GM21515 (cell line): ENCODE measurements around the gene VLDLR.

Experiments used
- ATAC-seq: cut with Tn5 transposase; IDR thresholded peaks from one replicate; pipeline ENCODE4 v1.9.1; 2021; ENCODE audit not compliant: unreplicated experiment

VLDLR gene

DNA sequence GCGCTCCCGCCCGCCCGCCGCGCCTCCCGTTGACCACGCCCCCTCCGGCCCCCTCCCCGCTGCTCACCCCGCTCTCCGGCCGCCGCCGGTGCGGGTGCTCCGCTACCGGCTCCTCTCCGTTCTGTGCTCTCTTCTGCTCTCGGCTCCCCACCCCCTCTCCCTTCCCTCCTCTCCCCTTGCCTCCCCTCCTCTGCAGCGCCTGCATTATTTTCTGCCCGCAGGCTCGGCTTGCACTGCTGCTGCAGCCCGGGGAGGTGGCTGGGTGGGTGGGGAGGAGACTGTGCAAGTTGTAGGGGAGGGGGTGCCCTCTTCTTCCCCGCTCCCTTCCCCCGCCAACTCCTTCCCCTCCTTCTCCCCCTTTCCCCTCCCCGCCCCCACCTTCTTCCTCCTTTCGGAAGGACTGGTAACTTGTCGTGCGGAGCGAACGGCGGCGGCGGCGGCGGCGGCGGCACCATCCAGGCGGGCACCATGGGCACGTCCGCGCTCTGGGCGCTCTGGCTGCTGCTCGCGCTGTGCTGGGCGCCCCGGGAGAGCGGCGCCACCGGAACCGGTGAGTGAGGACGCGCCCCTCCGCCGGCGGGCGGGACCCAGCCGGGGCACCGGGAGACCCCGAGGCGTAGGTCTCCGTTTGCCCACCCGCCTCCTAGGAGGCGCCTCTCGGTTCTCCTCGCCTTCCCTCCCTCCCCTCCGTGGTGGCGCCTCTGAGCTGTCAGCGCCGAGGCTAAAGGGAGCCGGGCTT lies at the start of gene VLDLR:
Gene VLDLR, plus strand, starts transcription at position 66 of the 739 bp plus-strand sequence. Its CDS starts 403 bp downstream, at position 469.
- no peak for ATAC-seq

DNA sequence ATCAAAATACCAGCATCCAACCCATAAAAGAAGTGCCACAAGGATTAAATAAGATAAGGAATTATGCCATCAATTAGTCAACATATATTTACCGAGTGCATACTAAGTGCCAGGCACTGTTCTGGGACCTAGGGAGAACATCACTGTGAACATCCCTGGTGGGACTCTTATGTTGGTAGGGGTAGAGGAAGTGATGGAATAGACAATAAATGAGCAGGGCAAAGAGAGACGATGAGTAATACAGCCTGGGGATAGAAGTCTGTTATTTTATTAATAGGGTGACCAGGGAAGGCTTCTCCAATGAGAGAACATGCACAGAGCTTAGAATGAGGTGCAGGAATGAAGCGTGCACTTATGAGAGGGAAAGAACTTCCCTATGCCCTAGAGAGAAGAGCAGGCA lies 47.4 kb upstream of the VLDLR start:
- no peak for ATAC-seq

DNA sequence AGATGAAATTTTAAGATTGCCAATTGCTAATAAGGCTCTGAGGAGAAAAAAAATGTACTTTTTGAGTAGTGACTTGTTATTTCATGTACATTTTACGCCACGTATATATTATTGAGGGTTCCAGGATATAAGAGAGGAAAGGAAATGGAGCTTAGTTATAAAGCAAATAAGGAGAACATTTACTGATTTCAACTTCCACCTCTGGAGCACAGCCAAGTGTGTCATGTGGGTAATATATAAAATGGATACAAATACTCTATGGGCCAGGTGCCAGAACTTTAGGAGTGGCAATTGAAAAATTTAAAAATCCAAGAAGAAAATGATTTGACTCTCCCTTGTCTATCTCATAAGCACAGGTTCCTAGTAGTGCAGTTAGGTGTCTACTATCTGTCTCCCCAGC lies 45.0 kb upstream of the VLDLR start:
- ATAC-seq: no peak

DNA sequence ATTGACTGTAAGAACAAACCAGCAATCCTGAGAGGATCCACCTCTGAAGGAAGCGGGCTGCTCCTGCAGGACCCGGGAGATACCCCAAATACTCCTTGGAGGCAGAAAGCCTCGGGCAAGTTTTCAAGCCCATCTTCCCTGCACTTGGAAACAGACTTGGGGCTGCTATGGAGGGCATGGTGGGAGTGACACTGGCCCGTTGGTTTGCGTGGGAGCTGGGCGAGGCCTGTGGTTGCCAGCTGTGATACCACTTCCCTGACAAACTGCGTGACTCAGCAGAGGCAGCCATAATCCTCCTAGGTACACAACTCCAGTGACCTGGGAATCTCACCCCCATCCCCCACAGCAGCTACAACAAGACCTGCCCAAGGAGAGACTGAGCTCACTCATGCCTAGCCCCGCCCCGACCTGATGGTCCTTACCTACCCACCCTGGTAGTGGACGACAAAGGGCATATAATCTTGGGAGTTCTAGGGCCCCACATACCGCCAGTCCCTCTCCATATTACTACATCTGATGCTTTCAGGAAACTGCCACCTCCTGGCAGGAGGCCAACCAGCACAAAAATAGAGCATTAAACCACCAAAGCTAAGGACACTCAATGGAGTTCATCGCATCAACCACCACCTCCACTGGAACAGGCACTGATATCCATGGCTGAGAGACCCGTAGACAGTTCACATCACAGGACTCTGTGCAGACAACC lies 38.1 kb upstream of the VLDLR start:
- no peak for ATAC-seq

DNA sequence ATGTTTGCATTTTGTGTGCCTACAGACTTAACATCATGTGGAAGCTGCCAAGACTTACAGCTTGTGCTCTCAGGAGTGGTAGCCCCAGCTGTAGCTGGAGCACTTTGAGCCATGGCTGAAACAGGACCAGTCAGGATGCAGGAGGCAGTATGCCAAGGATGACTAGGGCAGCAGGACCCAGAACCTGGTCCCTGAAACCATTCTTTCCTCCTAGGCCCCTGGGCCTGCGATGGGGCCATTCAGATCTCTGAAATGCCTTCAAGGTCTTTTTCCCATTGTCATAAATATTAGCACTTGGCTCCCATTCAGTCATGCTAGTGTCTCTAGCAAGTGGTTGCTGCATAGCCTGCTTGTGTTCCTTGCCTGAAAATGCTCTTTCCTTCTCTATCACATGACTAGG lies 29.6 kb upstream of the VLDLR start:
- no peak for ATAC-seq

DNA sequence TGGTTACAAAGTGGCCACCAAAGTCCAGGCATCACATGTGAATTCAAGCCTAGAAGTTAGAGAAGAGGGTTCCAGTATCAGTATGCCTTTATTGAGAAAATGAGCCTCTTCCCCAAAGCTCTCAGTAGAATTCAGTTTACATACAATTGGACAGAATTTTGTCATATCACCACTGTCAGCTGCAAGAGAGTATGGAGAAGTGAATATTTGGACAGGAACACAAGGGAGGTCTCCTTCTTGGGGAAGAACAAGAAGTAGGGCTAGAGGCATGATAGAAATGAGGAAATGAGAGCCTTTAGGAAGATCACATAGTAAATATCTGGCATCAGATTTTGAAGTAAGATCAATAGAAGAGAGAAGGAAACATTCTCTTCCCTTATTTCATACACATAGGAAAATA lies 27.8 kb upstream of the VLDLR start:
- ATAC-seq: no peak

DNA sequence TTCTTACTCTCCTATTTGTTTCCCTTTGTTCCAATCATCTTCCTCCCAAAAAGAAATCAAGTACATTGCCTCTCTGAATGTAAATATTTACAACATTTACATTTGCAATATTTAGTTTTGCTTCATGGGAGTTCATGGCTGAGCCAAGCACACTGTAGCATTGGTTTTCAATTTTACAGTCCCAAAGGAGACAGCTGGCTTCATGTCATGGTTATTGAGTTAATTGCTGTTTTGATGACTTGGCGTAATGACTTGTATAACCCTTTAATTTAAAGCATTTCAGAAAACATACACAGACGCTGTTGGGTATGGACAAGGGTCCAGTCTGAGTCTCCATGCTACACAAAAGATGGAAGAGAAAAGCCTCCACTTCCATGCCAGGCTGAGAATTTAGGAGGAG lies 25.6 kb upstream of the VLDLR start:
- no peak for ATAC-seq

DNA sequence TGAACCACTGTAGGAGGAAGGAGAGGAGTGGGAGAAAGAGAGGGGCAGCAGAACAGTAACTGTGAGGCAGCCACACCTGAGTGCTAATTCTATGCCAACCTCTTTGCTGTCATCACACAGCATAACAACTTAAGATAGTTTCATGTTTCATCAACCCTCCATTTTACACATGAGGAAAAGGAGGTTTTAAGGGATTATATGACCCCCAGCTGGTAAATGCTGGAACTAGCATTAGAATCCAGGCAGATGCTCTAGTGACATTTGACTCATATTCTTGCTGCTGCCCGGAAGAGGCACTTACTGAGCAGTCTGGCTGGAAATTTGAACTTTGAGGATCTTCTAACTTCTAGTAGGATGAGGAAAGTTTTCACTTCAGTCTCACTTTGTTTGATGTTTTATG lies 24.1 kb upstream of the VLDLR start:
- ATAC-seq: no peak

DNA sequence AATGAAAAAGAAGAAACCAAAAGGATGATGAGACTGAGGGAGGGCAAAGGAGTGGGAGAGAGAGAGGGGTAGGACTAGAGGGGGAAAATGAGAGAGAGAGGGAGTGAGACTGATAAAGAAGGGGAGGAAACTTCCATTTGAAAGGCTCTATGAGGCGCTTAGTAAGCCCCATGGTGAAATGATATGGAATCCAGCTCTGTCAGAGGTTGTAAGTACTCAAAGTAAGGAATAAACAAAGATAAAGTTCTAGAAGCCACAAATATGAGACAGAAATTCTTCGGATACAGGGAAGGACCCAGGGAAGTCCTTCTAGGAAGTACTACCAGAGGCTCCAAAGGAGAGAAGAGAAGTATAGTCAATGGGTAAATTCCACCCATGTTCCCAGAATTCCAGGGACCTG lies 21.7 kb upstream of the VLDLR start:
- no peak for ATAC-seq

DNA sequence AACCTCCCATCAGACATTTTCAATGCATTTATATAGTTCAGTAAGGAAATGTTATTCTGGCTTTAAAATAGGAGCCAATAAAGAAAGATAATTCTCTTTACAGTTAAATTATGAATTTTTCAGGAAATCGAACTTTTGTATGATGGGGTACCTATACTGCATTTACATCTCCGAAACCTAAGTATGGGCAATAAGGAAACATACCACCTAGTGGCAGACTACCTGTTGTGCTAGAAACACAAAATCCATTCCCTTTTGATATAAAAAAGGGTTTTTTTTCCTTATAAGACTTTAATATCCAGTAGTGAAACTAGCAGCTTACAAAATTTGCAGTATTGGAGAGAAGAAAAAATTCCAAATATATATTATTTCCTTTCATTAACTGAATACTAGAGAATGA lies 21.3 kb upstream of the VLDLR start:
- ATAC-seq: no peak

DNA sequence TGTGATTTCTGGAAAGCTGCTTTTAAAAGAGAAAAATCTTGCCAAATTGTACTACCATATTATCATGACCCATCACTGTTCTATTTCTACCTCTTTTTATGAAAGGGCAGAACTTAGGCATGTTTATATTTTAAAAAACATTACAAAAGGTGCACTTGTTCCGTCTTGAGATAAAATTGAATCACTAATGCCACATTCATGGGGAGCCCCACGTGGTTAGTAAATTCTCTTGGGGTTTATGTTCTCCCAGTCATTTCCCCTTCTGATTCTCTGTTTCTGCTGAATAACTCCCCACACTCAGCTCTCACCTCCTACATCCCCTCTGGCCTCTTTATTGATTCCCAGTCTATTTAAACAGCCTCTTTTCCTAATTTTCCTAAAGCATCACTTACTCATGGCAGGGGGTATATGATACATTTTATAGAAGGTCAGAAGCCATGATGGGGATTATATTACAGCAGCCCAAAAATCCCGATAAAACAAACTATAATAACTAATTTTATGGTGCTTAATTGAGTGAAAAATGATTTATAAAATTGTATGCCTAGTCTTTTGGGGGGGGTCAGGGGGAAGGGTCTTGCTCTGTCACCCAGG lies 19.7 kb upstream of the VLDLR start:
- no peak for ATAC-seq

DNA sequence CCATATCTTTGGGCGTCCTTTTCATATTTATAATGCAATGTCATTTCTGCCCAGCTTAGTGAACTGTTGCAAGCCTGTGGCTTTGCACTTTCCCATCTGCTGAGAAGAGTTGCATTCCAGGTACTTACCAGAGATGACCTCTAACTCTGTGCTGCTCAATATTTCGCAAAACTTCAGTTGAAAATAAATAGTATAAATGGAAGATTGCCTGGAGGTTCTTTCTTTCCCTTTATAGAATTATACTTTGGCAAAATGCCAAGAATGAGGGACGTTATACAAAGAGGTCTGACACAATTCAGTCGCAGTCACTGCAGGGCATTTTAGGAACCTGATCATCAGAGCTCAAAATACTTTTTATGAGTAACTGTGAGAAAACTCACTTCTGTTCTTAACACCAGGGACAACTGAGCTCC lies 18.9 kb upstream of the VLDLR start:
- ATAC-seq: no peak

DNA sequence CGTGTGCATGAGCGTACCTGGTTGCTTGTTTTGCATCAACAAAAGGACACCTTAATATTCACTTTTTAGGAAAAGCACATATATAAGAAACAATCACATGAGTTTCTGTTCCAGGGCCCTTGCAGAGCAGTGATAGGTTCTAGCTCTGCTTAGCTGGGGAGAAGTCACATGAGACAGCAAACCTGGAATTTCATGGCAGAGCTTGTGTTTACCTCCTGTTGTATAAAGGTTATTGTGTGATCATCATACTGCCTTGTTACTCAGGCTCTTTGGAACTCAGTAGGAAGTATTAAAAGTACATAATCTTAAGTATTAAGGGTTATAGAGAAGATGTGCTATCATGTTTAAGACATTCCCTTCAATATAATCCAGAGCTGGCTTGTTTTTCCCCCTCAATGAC lies 18.0 kb upstream of the VLDLR start:
- ATAC-seq: no peak

DNA sequence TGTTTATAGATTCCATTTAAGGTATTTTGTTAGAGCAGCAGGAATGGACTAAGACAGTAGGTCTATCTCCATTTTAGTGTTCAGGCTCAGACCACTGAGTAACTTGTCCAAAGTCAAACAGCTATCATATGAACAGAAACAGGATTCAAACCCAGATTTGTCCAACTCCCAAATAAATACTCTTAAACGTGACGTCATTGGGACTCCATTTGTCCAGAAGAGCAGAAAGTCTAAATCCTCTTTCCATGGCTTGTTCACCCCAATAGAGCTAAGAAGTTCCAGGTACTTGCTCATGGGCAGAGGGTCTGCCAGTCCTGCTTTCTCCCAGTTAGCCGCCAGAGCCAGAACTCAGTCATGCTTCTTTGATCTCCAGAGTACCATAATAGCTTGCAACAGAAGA lies 16.3 kb upstream of the VLDLR start:
- ATAC-seq: no peak

DNA sequence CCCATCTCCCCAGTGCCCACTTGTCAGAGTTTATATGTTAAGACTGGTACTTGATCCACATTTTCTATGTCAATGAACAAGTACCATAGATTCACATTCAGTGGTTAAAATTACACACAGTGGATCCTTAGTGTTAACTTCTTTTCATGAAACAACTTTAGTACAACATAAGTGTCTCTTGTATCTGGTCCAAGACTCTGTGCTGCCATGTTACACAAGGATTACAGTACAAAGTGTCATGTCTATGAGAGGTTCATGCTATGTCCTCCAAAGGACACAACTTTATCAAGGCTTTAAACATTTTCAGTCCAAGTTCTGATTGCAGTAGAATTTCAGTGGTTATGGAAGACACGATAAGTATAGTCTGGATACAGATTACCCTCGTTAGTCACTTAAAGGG lies 13.3 kb upstream of the VLDLR start:
- ATAC-seq: no peak

DNA sequence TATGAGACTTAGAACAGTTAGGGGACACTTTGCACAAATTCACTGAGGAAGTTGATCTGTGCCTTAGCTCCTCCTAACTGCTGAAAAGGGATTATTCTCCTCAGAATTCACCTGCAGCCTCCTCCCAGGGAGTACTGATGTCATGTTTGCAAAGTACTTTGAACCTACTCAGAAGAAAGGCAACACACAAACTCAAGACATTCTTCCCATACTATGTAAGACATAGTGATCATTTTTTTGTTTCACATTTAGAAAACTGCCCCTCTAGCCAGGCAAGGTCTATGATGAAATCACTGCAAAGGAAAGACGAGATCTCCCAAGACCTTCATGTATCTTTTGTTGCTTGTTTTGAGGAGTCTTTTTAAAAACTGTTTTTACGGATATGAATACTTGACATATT lies 10.6 kb upstream of the VLDLR start:
- ATAC-seq: no peak

DNA sequence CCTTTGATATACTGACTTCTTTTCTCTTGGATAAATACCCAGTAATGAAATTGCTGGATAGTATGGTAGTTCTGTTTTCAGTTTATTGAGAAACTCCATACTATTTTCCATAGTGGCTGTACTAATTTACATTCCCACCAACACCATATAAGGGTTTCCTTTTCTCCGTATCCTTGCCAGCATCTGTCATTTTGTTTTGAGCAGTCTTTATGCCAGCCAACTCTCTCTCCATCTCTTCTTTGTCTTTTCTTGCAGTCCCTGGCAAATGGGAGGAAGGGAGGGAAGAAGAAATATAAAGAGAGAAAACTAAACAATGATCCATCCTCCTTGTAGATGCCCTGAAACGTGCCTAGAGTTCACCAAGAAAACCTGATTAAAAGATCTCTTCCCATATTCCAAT lies 9.6 kb upstream of the VLDLR start:
- ATAC-seq: no peak

DNA sequence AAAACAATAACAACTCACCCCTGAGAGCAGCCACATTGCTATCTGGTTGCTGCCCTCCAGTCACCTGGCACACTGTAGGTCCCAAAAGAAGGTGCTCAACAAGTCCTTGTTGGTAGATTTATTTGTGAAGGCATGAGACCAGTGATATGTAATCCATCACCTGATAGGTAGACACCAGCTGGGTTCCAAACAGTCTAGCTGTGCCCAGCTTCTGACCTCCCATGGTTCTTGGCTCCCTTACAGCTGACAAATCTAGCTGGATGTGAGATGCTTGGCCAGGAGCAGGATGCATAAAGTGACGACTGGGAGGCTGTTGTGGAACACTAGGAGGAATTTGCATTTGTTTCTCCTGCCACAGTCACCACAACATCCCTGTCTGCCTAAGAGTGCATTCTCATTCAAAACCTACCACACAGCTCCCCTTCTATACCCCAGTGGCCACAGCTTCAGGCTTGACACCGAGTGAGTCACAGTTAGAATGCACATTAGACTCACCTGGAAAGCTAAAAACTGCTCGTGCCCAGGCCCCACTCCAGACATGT lies 7.8 kb upstream of the VLDLR start:
- no peak for ATAC-seq

DNA sequence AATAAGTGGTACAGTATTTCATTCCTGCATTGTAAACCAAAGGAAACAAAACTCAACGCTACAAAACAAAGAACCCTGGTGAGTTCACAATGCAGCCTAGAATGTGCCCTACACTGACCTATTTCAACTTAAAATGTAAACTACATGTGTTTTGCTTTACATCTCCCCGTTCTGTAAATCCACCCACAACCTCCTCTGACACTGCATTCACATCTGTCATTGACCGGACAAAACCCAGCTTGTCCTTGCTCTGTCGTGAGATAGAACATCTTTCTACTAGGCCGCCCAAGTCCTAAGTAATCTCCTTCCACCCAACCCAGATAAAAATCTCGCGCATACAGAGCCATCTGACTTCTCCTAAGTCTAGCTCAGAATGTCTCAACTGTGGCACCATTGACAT lies 6.1 kb upstream of the VLDLR start:
- ATAC-seq: no peak

DNA sequence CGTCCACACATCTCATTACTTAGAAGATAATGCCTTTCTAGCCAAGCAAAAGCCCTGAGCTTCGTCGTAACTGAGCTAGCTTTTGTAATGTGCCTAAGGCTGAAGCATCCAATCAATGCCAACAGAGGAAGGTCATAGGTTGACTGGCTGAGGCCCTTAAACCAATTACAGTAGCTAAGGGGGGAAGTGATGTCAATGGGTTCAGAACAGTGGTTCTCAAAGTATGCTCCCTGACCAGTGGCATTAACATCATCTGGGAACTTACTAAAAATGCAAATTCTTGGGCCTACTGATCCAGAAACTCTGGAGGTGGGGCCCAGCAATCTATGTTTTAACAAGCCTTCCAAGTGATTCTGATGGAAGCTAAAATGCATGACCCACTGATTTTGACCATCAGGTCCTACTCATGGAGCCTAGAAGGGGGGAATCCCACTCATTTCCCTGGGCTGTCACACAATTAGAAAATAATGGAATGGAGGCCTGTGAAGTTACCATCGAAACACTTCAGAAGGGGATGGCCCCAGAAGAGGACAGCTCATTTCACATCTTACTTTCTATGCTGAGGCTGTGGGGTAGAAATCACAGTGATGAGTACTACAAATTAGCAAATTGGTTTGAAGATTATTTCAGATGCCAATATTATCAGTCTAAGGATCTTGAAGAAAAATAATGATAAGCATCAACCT lies 4.8 kb upstream of the VLDLR start:
- no peak for ATAC-seq

DNA sequence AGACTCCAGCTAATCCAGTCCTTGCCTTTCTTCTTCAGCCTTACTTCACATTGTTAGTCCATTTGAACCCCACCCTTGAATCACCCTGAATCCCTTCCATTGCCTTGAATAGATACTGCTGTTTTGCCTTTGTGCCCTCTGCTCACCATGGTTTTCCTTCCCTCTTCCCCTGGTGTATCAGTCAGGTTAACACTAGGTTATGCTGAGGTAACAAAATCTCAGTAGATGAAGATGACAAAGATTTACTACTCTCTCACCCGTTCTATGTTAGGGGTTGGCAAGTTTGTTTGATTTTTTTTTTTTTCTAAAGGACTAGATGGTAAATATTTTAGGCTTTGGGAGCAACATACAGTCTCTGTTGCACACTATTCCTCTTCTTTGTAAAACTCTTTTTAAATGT lies 3.3 kb upstream of the VLDLR start:
- no peak for ATAC-seq
